ENCODE data around the gene TMIGD1. TPM values are rescaled to one million over a fixed set of nuclear protein-coding genes. Genes with fewer than 3 reads are reported as not detected.
"Not testable (repeated sequence)": the region's sequence is repeated elsewhere in the genome, so short reads cannot be mapped to it uniquely, and the experiment has no call there.

TMIGD1 gene
- total RNA-seq, 2 donors from 2014 or later = not detected

GRCh38 chr17:30368912-30369720 is 35.3 kb upstream of the TMIGD1 start:
- DNase-seq (ENCODE audit: low spot score in 2 of 2) (no peak), ATAC-seq (no peak)
- H3K27ac Mint-ChIP-seq = no peak overlapping the region
- peaks cover 0 to 12% of the 10 kb centered on the region in 2 donors for H3K9me3 Mint-ChIP-seq
- peaks cover 0 to 16% of the 10 kb centered on the region in 2 donors for H3K36me3 Mint-ChIP-seq

- DNase-seq (ENCODE audit: low spot score in 2 of 2) = no peak
- ATAC-seq = no peak
- Mint-ChIP-seq H3K36me3 (peaks cover 0 to 28% of the 10 kb centered on the region in 2 donors), H3K9me3 (peaks cover 0 to 16% of the 10 kb centered on the region in 2 donors), H3K27ac (no peak overlapping the region)
Observed at GRCh38 chr17:30366536-30366935, 32.7 kb upstream of the TMIGD1 start.

- H3K9me3 Mint-ChIP-seq = peaks cover 9 to 33% of the 10 kb centered on the region in 2 donors
- DNase-seq (ENCODE audit: low spot score in 2 of 2) (peak; percentile 80 to 92), ATAC-seq (peak; percentile 93 to 95)
- peak overlapping the region; percentile 76 to 93 for H3K27ac Mint-ChIP-seq
- peaks cover 7 to 46% of the 10 kb centered on the region in 2 donors for H3K36me3 Mint-ChIP-seq
Observed at GRCh38 chr17:30363715-30364202, 29.9 kb upstream of the TMIGD1 start.

- Mint-ChIP-seq H3K9me3 (peaks cover 9 to 33% of the 10 kb centered on the region in 2 donors), H3K27ac (no peak overlapping the region), H3K36me3 (peaks cover 7 to 46% of the 10 kb centered on the region in 2 donors)
- DNase-seq (ENCODE audit: low spot score in 2 of 2) = no peak
- no peak for ATAC-seq
Observed at GRCh38 chr17:30361766-30362279, 28.0 kb upstream of the TMIGD1 start.

GRCh38 chr17:30360086-30360808 is 26.4 kb upstream of the TMIGD1 start:
- no peak for DNase-seq (ENCODE audit: low spot score in 2 of 2)
- H3K9me3 Mint-ChIP-seq = peaks cover 9 to 22% of the 10 kb centered on the region in 2 donors
- H3K27ac Mint-ChIP-seq = no peak overlapping the region
- ATAC-seq = no peak
- H3K36me3 Mint-ChIP-seq = peaks cover 7 to 32% of the 10 kb centered on the region in 2 donors

- DNase-seq (ENCODE audit: low spot score in 2 of 2) = no peak
- Mint-ChIP-seq H3K9me3 (peaks cover 9 to 21% of the 10 kb centered on the region in 2 donors), H3K36me3 (peaks cover 7 to 30% of the 10 kb centered on the region in 2 donors), H3K27ac (no peak overlapping the region)
- ATAC-seq = no peak
Observed at GRCh38 chr17:30358055-30358760, 24.4 kb upstream of the TMIGD1 start.

- ATAC-seq = no peak
- H3K9me3 Mint-ChIP-seq = peaks cover 9 to 18% of the 10 kb centered on the region in 2 donors
- no peak for DNase-seq (ENCODE audit: low spot score in 2 of 2)
- no peak overlapping the region for H3K27ac Mint-ChIP-seq
- H3K36me3 Mint-ChIP-seq = peaks cover 7 to 26% of the 10 kb centered on the region in 2 donors
Observed at GRCh38 chr17:30357476-30357875, 23.6 kb upstream of the TMIGD1 start.

GRCh38 chr17:30354701-30355100 is 20.8 kb upstream of the TMIGD1 start:
- H3K36me3 Mint-ChIP-seq = no peaks in the 10 kb centered on the region
- ATAC-seq (peak; percentile 36 to 55), DNase-seq (ENCODE audit: low spot score in 2 of 2) (no peak)
- peaks cover 0 to 5% of the 10 kb centered on the region in 2 donors for H3K9me3 Mint-ChIP-seq
- no peak overlapping the region for H3K27ac Mint-ChIP-seq

GRCh38 chr17:30352240-30352814 is 18.5 kb upstream of the TMIGD1 start:
- H3K36me3 Mint-ChIP-seq = no peaks in the 10 kb centered on the region
- ATAC-seq (peak in 1 of 2 donors; percentile 73), DNase-seq (ENCODE audit: low spot score in 2 of 2) (no peak)
- no peak overlapping the region for H3K27ac Mint-ChIP-seq
- peaks cover 0 to 5% of the 10 kb centered on the region in 2 donors for H3K9me3 Mint-ChIP-seq

- Mint-ChIP-seq H3K9me3 (peaks cover 0 to 5% of the 10 kb centered on the region in 2 donors), H3K36me3 (no peaks in the 10 kb centered on the region), H3K27ac (peak overlapping the region in 1 of 2 donors; percentile 39)
- ATAC-seq (no peak), DNase-seq (ENCODE audit: low spot score in 2 of 2) (no peak)
Observed at GRCh38 chr17:30351735-30352134, 17.9 kb upstream of the TMIGD1 start.

GRCh38 chr17:30351263-30351662 is 17.4 kb upstream of the TMIGD1 start:
- H3K27ac Mint-ChIP-seq; H3K9me3 Mint-ChIP-seq; DNase-seq (ENCODE audit: low spot score in 2 of 2); H3K36me3 Mint-ChIP-seq; ATAC-seq: not testable (repeated sequence)

GRCh38 chr17:30349252-30349651 is 15.4 kb upstream of the TMIGD1 start:
- H3K36me3 Mint-ChIP-seq = no peaks in the 10 kb centered on the region
- ATAC-seq (no peak), DNase-seq (ENCODE audit: low spot score in 2 of 2) (no peak)
- H3K27ac Mint-ChIP-seq = no peak overlapping the region
- H3K9me3 Mint-ChIP-seq = peaks cover 0 to 5% of the 10 kb centered on the region in 2 donors

- ATAC-seq (no peak), DNase-seq (ENCODE audit: low spot score in 2 of 2) (no peak)
- H3K27ac Mint-ChIP-seq = no peak overlapping the region
- peaks cover 0 to 5% of the 10 kb centered on the region in 2 donors for H3K9me3 Mint-ChIP-seq
- no peaks in the 10 kb centered on the region for H3K36me3 Mint-ChIP-seq
Observed at GRCh38 chr17:30347488-30347887, 13.6 kb upstream of the TMIGD1 start.

GRCh38 chr17:30346221-30346795 is 12.5 kb upstream of the TMIGD1 start:
- no peaks in the 10 kb centered on the region for H3K36me3 Mint-ChIP-seq
- no peak for ATAC-seq
- DNase-seq (ENCODE audit: low spot score in 2 of 2) = no peak
- H3K27ac Mint-ChIP-seq = no peak overlapping the region
- peaks cover 0 to 2% of the 10 kb centered on the region in 2 donors for H3K9me3 Mint-ChIP-seq

- peak in 1 of 2 donors; percentile 36 for DNase-seq (ENCODE audit: low spot score in 2 of 2)
- peak; percentile 89 to 93 for ATAC-seq
- H3K9me3 Mint-ChIP-seq = no peaks in the 10 kb centered on the region
- no peak overlapping the region for H3K27ac Mint-ChIP-seq
- H3K36me3 Mint-ChIP-seq = no peaks in the 10 kb centered on the region
Observed at GRCh38 chr17:30345527-30346075, 11.7 kb upstream of the TMIGD1 start.

GRCh38 chr17:30345089-30345433 is 11.2 kb upstream of the TMIGD1 start:
- no peaks in the 10 kb centered on the region for H3K9me3 Mint-ChIP-seq
- no peak overlapping the region for H3K27ac Mint-ChIP-seq
- H3K36me3 Mint-ChIP-seq = no peaks in the 10 kb centered on the region
- DNase-seq (ENCODE audit: low spot score in 2 of 2) (no peak), ATAC-seq (no peak)
